ENCODE measurements around the gene HIP1.
"Not testable (repeated sequence)": the region's sequence is repeated elsewhere in the genome, so short reads cannot be mapped to it uniquely, and the experiment has no call there.

HIP1 gene

DNA sequence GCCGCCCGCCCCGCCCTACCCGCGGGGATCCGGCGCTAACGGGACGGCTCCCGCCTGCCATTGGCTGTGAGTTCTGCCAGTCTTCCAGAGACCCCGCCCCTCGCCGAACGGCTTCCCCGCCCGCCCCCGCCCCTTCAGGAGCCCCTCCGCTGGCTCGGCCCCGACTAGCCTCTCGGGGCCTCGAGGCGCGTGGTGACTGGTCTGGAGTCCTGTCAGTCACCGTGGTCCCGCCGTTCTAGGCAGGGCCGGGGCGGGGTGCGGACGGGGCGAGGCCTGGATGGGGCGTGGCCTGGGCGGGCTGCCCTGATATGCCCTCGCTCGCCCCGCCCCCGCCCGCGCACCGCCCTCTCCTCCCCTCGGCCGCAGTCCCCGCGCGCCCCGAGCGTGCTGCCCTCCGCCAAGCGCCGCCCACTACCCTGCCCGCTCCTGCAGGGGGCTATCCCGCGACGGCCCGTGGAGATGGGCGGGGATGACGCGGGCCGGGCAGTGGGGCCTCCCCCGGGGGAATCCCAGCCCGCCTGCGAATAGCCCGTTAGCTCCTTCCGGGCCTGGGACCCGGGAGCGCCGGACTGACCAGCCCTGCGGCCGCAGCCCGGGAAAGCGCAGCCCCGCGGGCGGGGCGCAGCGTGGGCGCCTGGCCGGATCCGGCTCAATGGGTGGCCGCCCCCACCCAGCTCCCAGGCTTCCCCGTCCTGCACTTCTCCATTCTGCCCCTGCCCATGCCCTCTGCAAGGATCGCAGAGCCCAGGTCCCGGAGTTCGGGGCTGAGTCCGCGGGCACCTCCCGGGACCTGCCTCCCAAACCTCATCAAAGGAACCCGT lies 444 bp upstream of the HIP1 start:
- H3K9ac ChIP-seq (ENCODE audit: low read length in 2 of 2): peak overlapping the region; percentile 85
- H3K27ac ChIP-seq (ENCODE audit: low read length): peak overlapping the region; percentile 46
- peak overlapping the region; percentile 92 to 94 for H3K4me3 ChIP-seq (ENCODE audit: low read length in 2 of 2)
- no peaks in the 10 kb centered on the region for H3K9me3 ChIP-seq (ENCODE audit: control insufficient read depth in 2 of 2, low read length in 2 of 2)
- no peaks in the 10 kb centered on the region for H3K36me3 ChIP-seq (ENCODE audit: control insufficient read depth in 2 of 2, insufficient read depth in 2 of 2, low read length in 2 of 2)
- no peaks in the 10 kb centered on the region for H3K27me3 ChIP-seq (ENCODE audit: control insufficient read depth in 1 of 2, insufficient read depth in 2 of 2, low read length in 2 of 2)
- peaks cover 19% of the 10 kb centered on the region for H3K4me1 ChIP-seq (ENCODE audit: control insufficient read depth, insufficient read depth, low read length)

- H3K4me1 ChIP-seq (ENCODE audit: control insufficient read depth, insufficient read depth, low read length): peaks cover 19% of the 10 kb centered on the region
- H3K27ac ChIP-seq (ENCODE audit: low read length): peak overlapping the region; percentile 46
These were observed 711 bp downstream of the HIP1 start for GRCh38 chr7:75737856-75738603.

DNA sequence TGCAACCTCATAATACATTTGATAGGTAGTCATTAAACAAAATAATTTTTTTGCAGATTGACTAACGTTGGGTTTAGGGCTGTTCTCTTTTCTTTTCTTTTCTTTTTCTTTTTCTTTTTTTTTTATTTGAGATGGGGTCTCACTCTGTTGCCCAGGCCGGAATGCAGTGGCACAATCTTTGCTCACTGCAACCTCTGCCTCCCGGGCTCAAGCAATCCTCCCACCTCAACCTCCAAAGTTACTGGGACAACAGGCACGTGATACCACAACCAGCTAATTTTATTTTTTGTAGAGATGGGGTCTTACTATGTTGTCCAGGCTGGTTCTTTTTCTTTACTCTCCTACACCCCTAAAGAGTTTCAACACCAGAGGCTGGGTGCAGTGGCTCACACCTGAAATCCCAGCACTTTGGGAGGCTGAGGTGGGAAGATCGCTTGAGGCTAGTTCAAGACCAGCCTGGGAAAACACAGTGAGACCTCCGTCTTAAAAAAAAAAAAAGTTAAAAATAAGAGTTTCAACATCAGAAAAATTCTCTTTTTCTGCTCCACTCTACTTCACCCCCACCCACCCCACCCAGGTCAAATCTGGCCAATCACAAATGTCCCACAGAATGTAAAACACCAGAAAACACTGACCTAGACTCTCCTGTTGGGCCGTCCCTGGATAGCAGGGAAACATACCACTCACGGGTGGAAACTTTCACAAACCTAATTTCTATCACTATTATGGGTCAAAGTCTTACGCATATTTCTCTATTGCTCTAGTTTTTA lies 3.0 kb downstream of the HIP1 start:
- Histone ChIP-seq H3K36me3 (ENCODE audit: control insufficient read depth in 2 of 2, insufficient read depth in 2 of 2, low read length in 2 of 2) (peaks cover 0 to 2% of the 10 kb centered on the region in 2 donors), H3K27ac (ENCODE audit: low read length) (no peak overlapping the region), H3K9ac (ENCODE audit: low read length in 2 of 2) (no peak overlapping the region), H3K9me3 (ENCODE audit: control insufficient read depth in 2 of 2, low read length in 2 of 2) (no peaks in the 10 kb centered on the region), H3K27me3 (ENCODE audit: control insufficient read depth in 1 of 2, insufficient read depth in 2 of 2, low read length in 2 of 2) (no peaks in the 10 kb centered on the region), H3K4me1 (ENCODE audit: control insufficient read depth, insufficient read depth, low read length) (peaks cover 19% of the 10 kb centered on the region), H3K4me3 (ENCODE audit: low read length in 2 of 2) (no peak overlapping the region)

More at GRCh38 chr7:75737856-75738603, 711 bp downstream of the HIP1 start:
- H3K9me3 ChIP-seq (ENCODE audit: control insufficient read depth in 2 of 2, low read length in 2 of 2): no peaks in the 10 kb centered on the region
- peak overlapping the region; percentile 92 to 94 for H3K4me3 ChIP-seq (ENCODE audit: low read length in 2 of 2)
- H3K9ac ChIP-seq (ENCODE audit: low read length in 2 of 2): peak overlapping the region; percentile 85
- H3K36me3 ChIP-seq (ENCODE audit: control insufficient read depth in 2 of 2, insufficient read depth in 2 of 2, low read length in 2 of 2): peaks cover 0 to 2% of the 10 kb centered on the region in 2 donors
- no peaks in the 10 kb centered on the region for H3K27me3 ChIP-seq (ENCODE audit: control insufficient read depth in 1 of 2, insufficient read depth in 2 of 2, low read length in 2 of 2)

DNA sequence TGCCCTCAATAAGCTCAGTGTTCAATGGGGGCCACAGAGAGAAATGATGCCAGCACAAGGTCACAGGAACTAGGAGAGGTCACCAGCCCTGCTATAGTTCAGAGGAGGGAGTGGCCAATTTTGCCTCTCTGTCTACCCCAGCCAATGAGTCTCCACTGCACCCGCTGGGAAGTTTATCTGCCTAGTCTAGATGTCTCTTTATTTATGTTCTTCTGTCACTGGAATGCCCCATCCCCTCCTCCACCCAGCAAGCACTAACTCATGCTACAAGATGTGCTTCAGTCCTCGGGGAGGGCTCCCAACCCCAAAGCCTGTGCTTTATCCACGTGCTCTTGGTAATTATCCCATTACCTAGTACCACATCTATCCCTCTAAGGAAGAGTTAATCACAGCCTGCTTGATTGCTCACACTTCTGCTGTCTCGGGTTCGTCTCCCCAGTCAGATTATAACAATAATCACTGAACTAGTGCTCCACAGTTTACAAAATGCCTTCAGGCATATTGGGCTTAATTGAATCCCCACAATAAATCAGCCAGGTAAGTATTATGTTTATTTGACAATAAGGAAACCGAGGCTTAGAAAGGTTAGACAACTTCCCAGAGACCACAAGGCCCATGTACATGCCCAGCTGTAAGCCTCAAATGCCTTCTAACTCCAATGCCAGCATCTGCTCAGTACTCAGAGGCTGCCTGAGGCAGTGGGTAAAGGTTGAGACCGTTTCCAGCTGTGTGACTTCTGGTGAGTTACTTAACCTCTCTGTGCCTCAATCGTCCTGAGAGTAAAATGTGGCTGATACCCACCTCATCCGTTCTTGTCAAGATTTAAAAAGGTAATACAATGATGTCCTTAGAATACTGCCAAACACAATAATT lies 3.9 kb downstream of the HIP1 start:
- Histone ChIP-seq H3K4me1 (ENCODE audit: control insufficient read depth, insufficient read depth, low read length) (peaks cover 18% of the 10 kb centered on the region), H3K27ac (ENCODE audit: low read length) (no peak overlapping the region), H3K36me3 (ENCODE audit: control insufficient read depth in 2 of 2, insufficient read depth in 2 of 2, low read length in 2 of 2) (peaks cover 0 to 2% of the 10 kb centered on the region in 2 donors), H3K27me3 (ENCODE audit: control insufficient read depth in 1 of 2, insufficient read depth in 2 of 2, low read length in 2 of 2) (no peaks in the 10 kb centered on the region), H3K4me3 (ENCODE audit: low read length in 2 of 2) (no peak overlapping the region), H3K9me3 (ENCODE audit: control insufficient read depth in 2 of 2, low read length in 2 of 2) (no peaks in the 10 kb centered on the region), H3K9ac (ENCODE audit: low read length in 2 of 2) (no peak overlapping the region)

GRCh38 chr7:75732764-75733630 lies 5.7 kb downstream of the HIP1 start:
- Histone ChIP-seq H3K27ac (ENCODE audit: low read length) (no peak overlapping the region), H3K9me3 (ENCODE audit: control insufficient read depth in 2 of 2, low read length in 2 of 2) (no peaks in the 10 kb centered on the region), H3K36me3 (ENCODE audit: control insufficient read depth in 2 of 2, insufficient read depth in 2 of 2, low read length in 2 of 2) (peaks cover 0 to 2% of the 10 kb centered on the region in 2 donors), H3K4me1 (ENCODE audit: control insufficient read depth, insufficient read depth, low read length) (peaks cover 15% of the 10 kb centered on the region), H3K27me3 (ENCODE audit: control insufficient read depth in 1 of 2, insufficient read depth in 2 of 2, low read length in 2 of 2) (no peaks in the 10 kb centered on the region), H3K9ac (ENCODE audit: low read length in 2 of 2) (no peak overlapping the region), H3K4me3 (ENCODE audit: low read length in 2 of 2) (no peak overlapping the region)

GRCh38 chr7:75732016-75732521 lies 6.7 kb downstream of the HIP1 start:
- H3K4me3 ChIP-seq (ENCODE audit: low read length in 2 of 2): no peak overlapping the region
- no peaks in the 10 kb centered on the region for H3K9me3 ChIP-seq (ENCODE audit: control insufficient read depth in 2 of 2, low read length in 2 of 2)
- H3K4me1 ChIP-seq (ENCODE audit: control insufficient read depth, insufficient read depth, low read length): peaks cover 10% of the 10 kb centered on the region
- no peak overlapping the region for H3K27ac ChIP-seq (ENCODE audit: low read length)
- no peak overlapping the region for H3K9ac ChIP-seq (ENCODE audit: low read length in 2 of 2)
- H3K27me3 ChIP-seq (ENCODE audit: control insufficient read depth in 1 of 2, insufficient read depth in 2 of 2, low read length in 2 of 2): no peaks in the 10 kb centered on the region
- H3K36me3 ChIP-seq (ENCODE audit: control insufficient read depth in 2 of 2, insufficient read depth in 2 of 2, low read length in 2 of 2): peaks cover 0 to 2% of the 10 kb centered on the region in 2 donors

DNA sequence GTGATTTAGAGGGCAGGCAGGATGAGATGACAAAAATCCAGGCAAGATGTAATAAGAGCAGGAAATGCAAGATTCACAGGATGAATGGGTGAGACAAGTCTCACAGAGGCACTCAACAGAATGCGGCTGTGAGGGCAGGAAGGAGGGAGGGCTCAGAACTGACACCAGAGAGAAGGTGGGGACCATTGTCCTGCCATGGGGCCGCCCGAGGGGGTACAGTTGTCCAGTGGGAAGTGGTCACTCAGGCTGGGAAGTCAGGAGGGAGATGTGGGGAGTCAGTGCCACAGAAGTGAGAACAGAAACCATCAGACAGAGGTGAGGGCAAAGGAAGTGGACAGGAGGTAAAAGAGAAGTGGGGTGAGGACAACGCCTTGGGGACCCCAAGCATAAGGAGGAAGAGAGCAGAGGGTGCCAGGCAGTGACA lies 8.9 kb downstream of the HIP1 start:
- Histone ChIP-seq H3K36me3 (ENCODE audit: control insufficient read depth in 2 of 2, insufficient read depth in 2 of 2, low read length in 2 of 2) (peaks cover 0 to 2% of the 10 kb centered on the region in 2 donors), H3K9me3 (ENCODE audit: control insufficient read depth in 2 of 2, low read length in 2 of 2) (no peaks in the 10 kb centered on the region), H3K9ac (ENCODE audit: low read length in 2 of 2) (no peak overlapping the region), H3K27me3 (ENCODE audit: control insufficient read depth in 1 of 2, insufficient read depth in 2 of 2, low read length in 2 of 2) (no peaks in the 10 kb centered on the region), H3K4me3 (ENCODE audit: low read length in 2 of 2) (no peak overlapping the region), H3K4me1 (ENCODE audit: control insufficient read depth, insufficient read depth, low read length) (peaks cover 9% of the 10 kb centered on the region), H3K27ac (ENCODE audit: low read length) (no peak overlapping the region)

DNA sequence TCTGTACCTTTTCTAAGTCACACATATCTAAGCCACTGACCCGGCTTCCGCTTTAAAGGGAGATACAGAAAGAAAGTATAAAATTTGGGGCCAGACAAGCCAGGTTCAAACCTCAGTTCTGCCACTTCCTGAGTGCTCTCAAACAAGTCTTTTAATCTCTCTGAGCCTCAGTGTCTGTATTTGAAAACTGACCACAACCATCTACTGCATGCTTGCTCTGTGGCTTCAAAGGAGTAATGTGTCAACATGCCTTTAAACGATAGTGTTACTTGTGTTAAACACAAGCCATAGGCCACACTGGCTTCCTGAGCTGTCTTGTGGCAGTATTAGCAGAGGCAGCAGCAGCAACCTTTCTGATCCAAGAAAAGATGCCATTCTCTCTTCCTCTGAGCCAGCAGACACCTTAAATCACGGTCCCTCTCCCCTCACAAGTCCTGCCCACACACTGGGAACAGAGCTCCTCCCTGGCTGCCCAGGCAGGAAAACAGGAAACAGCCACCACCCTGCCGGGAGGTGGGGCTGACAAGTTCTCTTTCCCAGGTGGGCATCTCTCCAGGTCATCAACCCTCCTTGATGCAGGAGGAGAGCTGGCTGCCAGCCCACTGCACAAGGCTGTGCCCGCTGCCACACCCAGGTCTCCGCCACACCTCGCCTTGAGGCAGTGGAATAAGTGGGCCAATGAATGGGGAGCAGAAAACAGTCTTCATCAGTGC lies 10.7 kb downstream of the HIP1 start:
- Histone ChIP-seq H3K27ac (ENCODE audit: low read length) (no peak overlapping the region), H3K9ac (ENCODE audit: low read length in 2 of 2) (no peak overlapping the region), H3K4me3 (ENCODE audit: low read length in 2 of 2) (no peak overlapping the region), H3K4me1 (ENCODE audit: control insufficient read depth, insufficient read depth, low read length) (peaks cover 5% of the 10 kb centered on the region), H3K36me3 (ENCODE audit: control insufficient read depth in 2 of 2, insufficient read depth in 2 of 2, low read length in 2 of 2) (peaks cover 0 to under 1% of the 10 kb centered on the region in 2 donors), H3K9me3 (ENCODE audit: control insufficient read depth in 2 of 2, low read length in 2 of 2) (no peaks in the 10 kb centered on the region), H3K27me3 (ENCODE audit: control insufficient read depth in 1 of 2, insufficient read depth in 2 of 2, low read length in 2 of 2) (no peaks in the 10 kb centered on the region)

- H3K27me3 ChIP-seq (ENCODE audit: control insufficient read depth in 1 of 2, insufficient read depth in 2 of 2, low read length in 2 of 2); H3K36me3 ChIP-seq (ENCODE audit: control insufficient read depth in 2 of 2, insufficient read depth in 2 of 2, low read length in 2 of 2); H3K27ac ChIP-seq (ENCODE audit: low read length); H3K9ac ChIP-seq (ENCODE audit: low read length in 2 of 2); H3K4me1 ChIP-seq (ENCODE audit: control insufficient read depth, insufficient read depth, low read length); H3K4me3 ChIP-seq (ENCODE audit: low read length in 2 of 2); H3K9me3 ChIP-seq (ENCODE audit: control insufficient read depth in 2 of 2, low read length in 2 of 2): not testable (repeated sequence)
These were observed 11.4 kb downstream of the HIP1 start for GRCh38 chr7:75727351-75727750.
